ENCODE measurements around the gene PBX2. TPM values are rescaled to one million over a fixed set of nuclear protein-coding genes. Genes with fewer than 3 reads are reported as not detected.

The PBX2 gene
- total and polyA plus RNA-seq, 2 of the 4 experiments (the other 2 are of a cell fraction) = 17.7 to 56.8 TPM

GRCh38 chr6:32139590-32139989, 50.4 kb downstream of the PBX2 start:
- no CpG with 5 or more reads among the region's 5 CpGs for WGBS, 2 experiments (ENCODE audit: extremely low coverage in 2 of 2, insufficient read length in 1 of 2)
- Histone ChIP-seq H3K4me3 (ENCODE audit: insufficient read depth, low read depth, low read length) (no peak overlapping the region), H3K36me3 (ENCODE audit: control insufficient read depth, insufficient read depth, low read length) (no peaks in the 10 kb centered on the region), H3K18ac (ENCODE audit: low read depth, low read length) (no peak overlapping the region), H3K79me1 (ENCODE audit: low read depth in 1 of 2, low read length in 2 of 2) (no peaks in the 10 kb centered on the region), H2BK5ac (ENCODE audit: low read depth, low read length, poor library complexity, severe bottlenecking) (no peak overlapping the region), H3K27ac (ENCODE audit: insufficient read depth, low read length) (no peak overlapping the region), H3K23ac (ENCODE audit: low read depth, low read length) (no peak overlapping the region), H3K27me3 (ENCODE audit: control insufficient read depth, insufficient read depth, low read length) (0 out of 2 replicates have a peak, but pooled peaks cover 1% of the 10 kb centered on the region), H4K20me1 (ENCODE audit: insufficient read depth, low read length) (no peaks in the 10 kb centered on the region), H2AK5ac (ENCODE audit: low read depth, low read length) (no peak overlapping the region), H3K56ac (ENCODE audit: extremely low read depth, insufficient read depth, low read length) (no peak overlapping the region), H2BK15ac (ENCODE audit: low read depth, low read length) (no peak overlapping the region), H4K91ac (ENCODE audit: insufficient read depth, low read depth, low read length) (no peak overlapping the region), H3K14ac (replicated peaks; ENCODE audit: low read depth, low read length) (no peak overlapping the region), H4K5ac (ENCODE audit: low read depth, low read length) (no peak overlapping the region), H3K4me1 (ENCODE audit: control insufficient read depth, insufficient read depth, low read length) (peaks cover 7% of the 10 kb centered on the region; the same call in 1 of the 2 replicates), H4K8ac (ENCODE audit: low read depth in 2 of 2, low read length in 2 of 2) (no peak overlapping the region), H2BK120ac (ENCODE audit: low read depth, low read length) (no peak overlapping the region), H3K4me2 (ENCODE audit: low read depth, low read length) (no peak overlapping the region), H3K9me3 (ENCODE audit: control insufficient read depth, insufficient read depth, low read length) (no peaks in the 10 kb centered on the region), H3K9ac (ENCODE audit: low read depth, low read length) (no peak overlapping the region), H2AK9ac (replicated peaks; ENCODE audit: low read depth, low read length, poor library complexity) (no peak overlapping the region), H2BK20ac (ENCODE audit: low read depth, low read length) (no peak overlapping the region), H3K4ac (ENCODE audit: low read depth, low read length) (no peak overlapping the region), H2AFZ (replicated peaks; ENCODE audit: low read length, poor library complexity) (no peak overlapping the region), H3K9me1 (ENCODE audit: insufficient read depth, low read length) (no peaks in the 10 kb centered on the region; the same call in 1 of the 2 replicates)
- in situ Hi-C loops (cut with MboI; ENCODE audit: low sequenced_read_pairs) (no loop called here), intact Hi-C loops (cut with micrococcal nuclease) (no loop called here), dilution Hi-C loops (cut with HindIII; ENCODE audit: low sequenced_read_pairs, unreplicated experiment) (no loop called here)
- no peak for DNase-seq
- no TSS peak for BruUV-seq (replicated peaks)
- TF ChIP-seq RCOR1 (IDR thresholded peaks at IDR 0.05; ENCODE audit: insufficient replicate concordance, low read length) = no peak
- no peak for TF ChIP-seq USF2 (IDR thresholded peaks at IDR 0.05; ENCODE audit: low read depth, low read length)
- no peak for TF ChIP-seq ELK1 (IDR thresholded peaks at IDR 0.05; ENCODE audit: borderline replicate concordance, low read depth, low read length)
- no peak for TF ChIP-seq BHLHE40 (IDR thresholded peaks at IDR 0.05; ENCODE audit: low read depth, low read length)
- TF ChIP-seq CHD1 (IDR thresholded peaks at IDR 0.05; ENCODE audit: low read depth, low read length) = no peak
- POLR2A ChIA-PET (ENCODE audit: unreplicated experiment) = no interaction called here
- no peak for ATAC-seq (ENCODE audit: low read depth)
- CTCF ChIA-PET = no interaction called here
